ENCODE data around the gene SNTB2. TPM values are rescaled to one million over a fixed set of nuclear protein-coding genes. Genes with fewer than 3 reads are reported as not detected.

Gene SNTB2
- total RNA-seq, 1 experiment from 2014 or later: 48.2 TPM

GRCh38 chr16:69318911-69319289 is 131.9 kb downstream of the SNTB2 start:
- no peak for DNase-seq (ENCODE audit: low read depth)

- DNase-seq (ENCODE audit: low read depth): no peak
Observed at GRCh38 chr16:69319381-69319780, 132.4 kb downstream of the SNTB2 start.

DNA sequence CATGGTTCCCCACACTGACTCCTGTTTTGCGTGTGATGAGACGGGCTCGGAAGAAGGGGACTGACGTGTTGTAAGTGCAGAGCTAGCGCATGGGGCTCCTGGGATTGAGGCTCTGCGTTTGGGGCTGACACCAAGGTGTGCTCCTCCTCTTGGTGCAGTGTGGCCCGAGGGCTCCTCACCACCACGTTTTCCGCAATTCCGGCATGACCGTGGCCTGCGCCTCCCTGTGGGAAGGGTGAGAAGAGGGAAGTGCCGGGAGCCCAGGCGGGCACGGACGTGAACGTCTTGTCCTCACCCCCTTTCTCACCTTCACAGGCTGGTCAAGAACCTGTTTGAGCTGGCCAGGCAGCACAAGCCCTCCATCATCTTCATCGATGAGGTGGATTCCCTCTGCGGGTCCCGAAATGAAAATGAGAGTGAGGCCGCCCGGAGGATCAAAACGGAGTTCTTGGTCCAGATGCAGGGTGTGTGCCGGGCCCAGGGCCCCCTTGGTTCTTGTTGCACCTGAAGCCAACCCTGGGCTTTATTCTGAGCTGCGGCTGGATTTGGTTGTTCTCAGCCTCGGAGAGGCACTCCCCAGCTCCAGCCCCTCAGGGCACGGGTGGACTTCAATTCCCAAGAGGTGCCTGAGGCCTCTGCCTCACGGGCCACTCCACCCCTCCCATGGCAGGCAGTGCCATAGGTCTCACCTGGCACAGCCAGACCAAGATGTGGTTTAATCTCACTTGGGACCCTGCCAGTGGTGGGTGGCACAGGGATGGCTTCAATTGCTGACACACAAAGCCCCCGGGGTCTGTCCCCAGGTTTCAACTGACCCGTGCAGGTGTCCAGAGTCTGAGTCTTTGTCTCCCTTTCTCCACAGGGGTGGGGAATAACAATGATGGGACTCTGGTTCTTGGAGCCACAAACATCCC is 133.1 kb downstream of the SNTB2 start:
- no peak for DNase-seq (ENCODE audit: low read depth)

- DNase-seq (ENCODE audit: low read depth): no peak
Observed at GRCh38 chr16:69320740-69321073, 133.7 kb downstream of the SNTB2 start.

DNA sequence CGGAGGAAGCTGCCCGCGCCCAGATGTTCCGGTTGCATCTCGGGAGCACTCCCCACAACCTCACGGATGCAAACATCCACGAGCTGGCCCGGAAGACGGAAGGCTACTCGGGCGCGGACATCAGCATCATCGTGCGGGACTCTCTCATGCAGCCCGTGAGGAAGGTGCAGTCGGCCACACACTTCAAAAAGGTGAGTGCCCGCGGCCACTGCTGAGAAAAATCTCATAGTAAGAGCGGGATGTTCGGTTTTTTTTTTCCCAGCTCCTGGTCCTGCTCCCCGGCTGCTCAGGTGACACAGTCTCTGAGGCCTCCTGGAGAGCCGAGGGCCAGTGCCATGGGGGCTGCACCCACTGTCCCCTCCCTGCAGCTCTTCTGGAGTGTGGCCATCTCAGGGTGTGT is 134.1 kb downstream of the SNTB2 start:
- DNase-seq (ENCODE audit: low read depth): no peak

DNA sequence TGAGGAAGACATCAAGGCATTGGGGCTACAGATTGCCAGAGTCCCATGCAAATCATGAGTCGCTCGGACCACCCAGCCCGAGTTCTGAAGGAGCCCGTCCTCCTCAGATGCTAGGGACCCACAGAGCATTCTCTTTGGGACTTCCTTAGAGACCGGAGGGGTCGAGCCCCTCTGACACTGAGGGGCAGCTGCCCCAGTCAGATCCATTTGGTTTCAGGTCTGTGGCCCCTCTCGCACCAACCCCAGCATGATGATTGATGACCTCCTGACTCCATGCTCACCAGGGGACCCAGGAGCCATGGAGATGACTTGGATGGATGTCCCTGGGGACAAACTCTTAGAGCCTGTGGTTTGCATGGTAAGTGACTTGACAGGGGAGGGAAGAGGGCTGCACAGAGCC is 135.4 kb downstream of the SNTB2 start:
- no peak for DNase-seq (ENCODE audit: low read depth)

GRCh38 chr16:69323415-69323814 is 136.5 kb downstream of the SNTB2 start:
- DNase-seq (ENCODE audit: low read depth): no peak

DNA sequence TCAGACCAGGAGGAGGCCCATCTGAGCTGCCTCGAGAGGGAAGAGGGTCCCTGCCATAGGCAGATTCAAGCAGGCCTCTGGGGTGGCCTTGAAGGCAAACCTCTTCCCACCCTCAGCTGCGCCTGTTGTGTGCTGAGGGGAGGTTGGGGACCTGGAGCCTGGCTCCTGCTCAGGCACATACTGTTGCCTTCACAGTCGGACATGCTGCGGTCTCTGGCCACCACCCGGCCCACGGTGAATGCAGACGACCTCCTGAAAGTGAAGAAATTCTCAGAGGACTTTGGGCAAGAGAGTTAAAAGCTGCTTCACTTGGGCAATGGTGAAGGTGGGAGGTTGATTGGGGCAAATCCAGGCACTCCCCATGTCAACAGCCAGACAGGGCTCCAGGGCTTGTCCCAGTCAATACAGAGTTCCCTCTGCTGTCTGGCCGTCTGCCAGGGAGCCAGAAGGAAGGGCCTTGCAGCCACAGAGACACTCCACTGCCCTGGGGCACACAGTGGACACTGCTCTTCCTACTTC is 137.1 kb downstream of the SNTB2 start:
- DNase-seq (ENCODE audit: low read depth): peak; percentile 42

DNA sequence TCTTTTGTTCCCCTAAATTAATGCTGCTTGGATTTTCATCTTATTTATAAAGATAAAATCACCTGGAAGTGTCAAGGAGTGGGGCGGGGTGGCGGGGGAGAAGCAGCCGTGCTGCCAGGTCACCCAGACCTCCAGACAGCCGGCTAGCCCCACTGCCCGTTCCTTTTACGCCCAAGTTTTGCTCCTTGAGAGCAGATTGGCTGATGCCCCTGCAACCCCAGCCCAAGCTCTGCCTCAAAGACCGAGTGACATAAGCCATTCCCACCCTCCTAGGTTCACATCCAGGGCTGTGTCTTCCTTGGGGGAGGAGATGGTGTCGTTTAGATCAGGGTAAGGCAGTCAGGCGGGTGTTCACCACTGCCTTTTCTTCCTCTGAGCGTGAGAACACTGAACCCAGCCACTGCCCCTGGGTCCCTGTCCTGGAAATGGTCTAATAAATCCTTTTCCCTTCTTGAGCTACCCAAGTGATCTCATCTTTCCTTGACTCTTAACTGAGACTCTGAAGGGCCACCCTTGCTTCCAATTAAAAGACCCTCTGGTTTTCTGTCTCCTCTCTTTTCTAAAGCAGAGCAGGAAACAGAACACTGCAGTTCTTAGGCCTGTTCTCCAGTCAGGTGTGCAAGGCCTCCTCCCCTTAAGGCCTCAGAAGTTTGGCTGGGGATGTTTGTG is 137.8 kb downstream of the SNTB2 start:
- no peak for DNase-seq (ENCODE audit: low read depth)

DNA sequence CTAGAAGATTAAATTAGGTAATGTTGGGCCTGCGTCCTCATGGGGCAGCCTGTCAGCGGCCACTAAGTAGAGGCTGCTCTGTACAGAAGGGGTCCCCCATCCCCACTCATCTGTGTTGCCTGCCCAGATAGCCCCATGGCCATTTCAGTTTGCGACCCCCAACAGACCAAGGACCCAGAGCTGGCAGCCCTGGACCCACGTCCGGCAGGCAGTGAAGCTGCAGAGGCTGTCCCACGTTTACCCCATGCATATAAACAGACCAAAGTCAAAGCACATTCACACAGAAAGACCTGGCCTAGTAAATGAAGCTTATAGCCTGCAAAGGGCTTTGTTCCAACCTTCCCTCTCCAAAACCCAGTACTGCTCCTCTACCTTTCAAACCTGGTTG is 138.8 kb downstream of the SNTB2 start:
- DNase-seq (ENCODE audit: low read depth): no peak

GRCh38 chr16:69326172-69326873 is 139.4 kb downstream of the SNTB2 start:
- DNase-seq (ENCODE audit: low read depth): no peak

- no peak for DNase-seq (ENCODE audit: low read depth)
Observed at GRCh38 chr16:69327585-69328310, 140.8 kb downstream of the SNTB2 start.

GRCh38 chr16:69328854-69329316 is 141.9 kb downstream of the SNTB2 start:
- DNase-seq (ENCODE audit: low read depth): peak; percentile 59

- DNase-seq (ENCODE audit: low read depth): peak; percentile 38
Observed at GRCh38 chr16:69329369-69330285, 142.7 kb downstream of the SNTB2 start.

DNA sequence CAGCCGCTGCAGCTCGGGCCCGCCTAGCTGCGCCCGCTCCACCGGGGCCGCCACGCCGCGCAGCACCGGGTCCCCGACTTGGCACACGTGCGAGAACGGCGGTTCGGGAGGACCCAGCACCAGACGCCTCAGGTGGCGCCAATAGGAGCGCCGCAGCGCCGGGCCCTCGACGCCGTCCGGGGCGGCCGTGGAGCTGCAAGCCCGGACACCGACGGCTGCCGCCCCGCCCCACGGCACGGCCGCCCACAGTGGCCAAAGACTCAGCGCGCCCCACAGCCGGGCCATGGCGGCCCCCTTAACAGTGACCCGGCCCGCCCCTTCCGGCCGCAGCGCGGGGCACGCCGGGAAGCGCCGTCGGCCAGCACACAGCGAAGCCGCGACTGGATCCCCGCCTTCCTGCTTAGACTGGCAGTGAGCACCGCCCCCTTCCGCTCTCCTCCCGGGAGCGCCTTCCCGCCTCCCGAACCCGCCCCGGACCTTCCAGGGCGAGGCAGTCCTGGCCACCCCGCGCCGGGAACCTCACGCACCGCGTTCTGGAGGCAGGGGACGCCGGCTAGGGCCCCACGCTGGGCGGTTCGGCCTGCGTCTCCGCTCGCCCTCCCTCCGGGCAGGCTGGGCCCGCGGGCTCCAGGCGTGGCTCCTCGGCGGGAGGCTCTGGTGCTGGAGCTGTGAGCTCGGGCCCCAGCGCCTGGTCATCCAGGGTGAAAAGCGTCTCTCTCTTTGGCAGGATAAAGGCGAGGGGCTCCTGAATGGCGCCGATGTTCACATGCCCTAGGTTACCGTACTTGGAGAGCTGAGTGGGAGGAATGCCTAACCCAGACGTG is 143.5 kb downstream of the SNTB2 start, which contains the start of gene PDF:
TSS of gene PDF (minus strand) at position 303 of the 824 bp plus-strand sequence. CDS start at position 285, 18 bp downstream.
- peak; percentile 92 for DNase-seq (ENCODE audit: low read depth)

- no peak for DNase-seq (ENCODE audit: low read depth)
Observed at GRCh38 chr16:69334696-69335095, 147.7 kb downstream of the SNTB2 start.

- DNase-seq (ENCODE audit: low read depth): no peak
Observed at GRCh38 chr16:69338557-69339288, 151.8 kb downstream of the SNTB2 start.

DNA sequence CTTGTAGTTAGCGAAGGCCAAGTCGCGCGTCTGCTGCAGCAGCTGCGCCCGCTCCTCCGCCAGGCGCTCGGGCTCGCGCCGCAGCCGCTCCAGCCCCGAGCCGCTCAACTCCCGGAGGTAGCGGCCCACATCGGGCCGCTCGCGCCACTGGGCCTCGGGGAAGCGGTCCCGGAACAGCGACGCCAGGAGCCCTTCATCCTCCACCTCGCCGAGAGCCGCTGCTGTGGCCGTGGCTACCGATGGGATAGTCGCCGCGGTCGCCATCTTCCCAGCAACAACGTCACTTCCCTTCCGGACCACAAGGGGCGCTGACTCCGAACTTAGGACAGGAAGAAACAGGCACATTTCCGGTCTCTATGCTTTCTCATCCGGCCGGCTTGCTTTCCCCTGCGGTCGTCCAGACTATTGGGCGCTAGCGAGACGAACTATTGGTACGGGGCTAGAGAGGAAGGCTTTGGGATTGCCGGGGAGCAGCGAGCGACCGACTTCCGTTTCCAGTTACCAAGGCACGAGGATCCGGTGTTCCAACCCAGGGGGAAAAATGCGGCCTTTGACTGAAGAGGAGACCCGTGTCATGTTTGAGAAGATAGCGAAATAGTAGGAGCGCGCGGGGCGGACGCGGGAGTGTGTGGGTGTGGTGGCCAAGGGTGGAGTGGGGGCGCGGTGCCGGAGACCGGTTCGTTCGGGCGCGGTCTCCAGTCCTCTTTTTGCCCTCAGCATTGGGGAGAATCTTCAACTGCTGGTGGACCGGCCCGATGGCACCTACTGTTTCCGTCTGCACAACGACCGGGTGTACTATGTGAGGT is 152.5 kb downstream of the SNTB2 start, which contains the start of the genes COG8 and NIP7:
TSS of gene COG8 (minus strand) at position 276 of the 806 bp plus-strand sequence. CDS start at position 264, 12 bp downstream.
TSS of gene NIP7 (plus strand) at position 484 of the 806 bp plus-strand sequence. CDS start at position 542, 58 bp downstream.
- peak; percentile 99 for DNase-seq (ENCODE audit: low read depth)

Data from M059J (cell line).